Tibial nerve (tissue), 4 donors: Measurements from ENCODE around the gene FPGS. TPM values are rescaled to one million over a fixed set of nuclear protein-coding genes. Genes with fewer than 3 reads are reported as not detected.
"Not testable (repeated sequence)": the region's sequence is repeated elsewhere in the genome, so short reads cannot be mapped to it uniquely, and the experiment has no call there.

ENCODE experiments used
- DNase-seq, 2 donors: peaks; one replicate each; pipeline ENCODE4 v3.0.0-alpha.2; 2019; ENCODE audit warnings: low spot score in 2 of 2
- H3K27ac ChIP-seq, 4 donors: fragments of 200-600 bp; sonication (generic) in 3 of 4; one replicate each; pipeline ENCODE4 v1.5.1; 2017 to 2019; ENCODE audit warnings: mild to moderate bottlenecking in 1 of 4
- H3K27me3 ChIP-seq, 2 donors: fragments of 200-600 bp; sonication (generic) in 1 of 2; one replicate each; pipeline versions ENCODE4 v1.5.1 to v1.6.0; 2017 to 2019
- H3K36me3 ChIP-seq, 3 donors: fragments of 200-600 bp; sonication (generic); one replicate each; pipeline ENCODE4 v1.5.1; 2018 to 2019
- H3K4me1 ChIP-seq, 4 donors: fragments of 200-600 bp; sonication (generic) in 3 of 4; one replicate each; pipeline ENCODE4 v1.5.1; 2017 to 2019
- H3K4me3 ChIP-seq, 4 donors: fragments of 200-600 bp; sonication (generic) in 3 of 4; one replicate each; pipeline ENCODE4 v1.5.1; 2017 to 2019; ENCODE audit warnings: mild to moderate bottlenecking in 1 of 4, moderate library complexity in 1 of 4
- H3K9me3 ChIP-seq, 4 donors: fragments of 200-600 bp; sonication (generic) in 3 of 4; one replicate each; pipeline ENCODE4 v1.5.1; 2017 to 2019
- CTCF ChIP-seq, 5 experiments: fragments of 200-600 bp in 3 of 5; fragments of 450-650 bp in 2 of 5; sonication (generic) in 3 of 5; IDR thresholded peaks; one replicate each; pipeline ENCODE4 v1.5.1; 2016 to 2019; ENCODE audit warnings: antibody characterized with exemption in 5 of 5, mild to moderate bottlenecking in 3 of 5, moderate library complexity in 2 of 5
- EP300 ChIP-seq, 2 donors: sonication (generic); formaldehyde crosslinking; IDR thresholded peaks; one replicate each; pipeline ENCODE4 v1.6.1; 2017; ENCODE audit warnings: antibody characterized with exemption in 2 of 2, mild to moderate bottlenecking in 1 of 2
- POLR2A ChIP-seq, 2 donors: fragments of 450-650 bp; IDR thresholded peaks; one replicate each; pipeline ENCODE4 v1.6.1; 2017; ENCODE audit warnings: antibody characterized with exemption in 2 of 2, mild to moderate bottlenecking in 2 of 2, moderate library complexity in 2 of 2
- WGBS, 2 donors: methylation state at CpG; one replicate each; pipeline ENCODE4 v1.1.5; 2018; 5-methylcytosine and 5-hydroxymethylcytosine counted together
- total RNA-seq, 4 donors: library from RNA; depleted of rRNA; stranded (reverse); fragments of >200 nt; gene quantifications; one replicate each; pipeline ENCODE4 v1.1.0, GENCODE V29; 2016

The FPGS gene
- total RNA-seq, 4 donors from 2014 or later, result 136 to 309 (median 143) TPM

GRCh38 chr9:127755061-127756060 lies 47.3 kb upstream of the FPGS start:
- Histone ChIP-seq H3K27ac (no peak overlapping the region), H3K4me3 (no peak overlapping the region), H3K9me3 (no peaks in the 10 kb centered on the region), H3K4me1 (peaks cover 0 to 17% (median 0%) of the 10 kb centered on the region in 4 donors), H3K27me3 (peaks cover 0 to 45% of the 10 kb centered on the region in 2 donors), H3K36me3 (peaks cover 0 to 7% (median 0%) of the 10 kb centered on the region in 3 donors)
- WGBS, 2 donors, result 43 to 68% methylated on average over 23 to 25 of the region's 61 CpGs
- no peak for TF ChIP-seq CTCF (IDR thresholded peaks at IDR 0.05)
- TF ChIP-seq EP300 (IDR thresholded peaks at IDR 0.05), result no peak
- TF ChIP-seq POLR2A (IDR thresholded peaks at IDR 0.05), result no peak
- no peak for DNase-seq

- Histone ChIP-seq H3K9me3 (no peaks in the 10 kb centered on the region), H3K27ac (no peak overlapping the region), H3K4me1 (peaks cover 0 to 19% (median 0%) of the 10 kb centered on the region in 4 donors), H3K4me3 (no peak overlapping the region), H3K27me3 (peaks cover 0 to 48% of the 10 kb centered on the region in 2 donors), H3K36me3 (peaks cover 0 to under 1% (median 0%) of the 10 kb centered on the region in 3 donors)
- 85 to 88% methylated on average over 3 of the region's 3 CpGs for WGBS, 2 donors
- TF ChIP-seq POLR2A (IDR thresholded peaks at IDR 0.05), result no peak
- no peak for TF ChIP-seq EP300 (IDR thresholded peaks at IDR 0.05)
- no peak for TF ChIP-seq CTCF (IDR thresholded peaks at IDR 0.05)
- no peak for DNase-seq
Observed at GRCh38 chr9:127756233-127756632, 46.4 kb upstream of the FPGS start.

- H3K27ac ChIP-seq, H3K36me3 ChIP-seq, H3K4me3 ChIP-seq, H3K9me3 ChIP-seq, DNase-seq: not testable (repeated sequence)
- Histone ChIP-seq H3K4me1 (peaks cover 0 to 25% (median 0%) of the 10 kb centered on the region in 4 donors), H3K27me3 (peaks cover 0 to 51% of the 10 kb centered on the region in 2 donors)
- 77 to 79% methylated on average over 11 of the region's 11 CpGs for WGBS, 2 donors
Observed at GRCh38 chr9:127756776-127757175, 45.9 kb upstream of the FPGS start.

- TF ChIP-seq CTCF (IDR thresholded peaks at IDR 0.05) (no peak), EP300 (IDR thresholded peaks at IDR 0.05) (no peak), POLR2A (IDR thresholded peaks at IDR 0.05) (no peak)
- no peak overlapping the region for H3K4me3 ChIP-seq
- no peak for DNase-seq
- WGBS, 2 donors, result 90 to 91% methylated on average over 5 of the region's 5 CpGs
- no peaks in the 10 kb centered on the region for H3K36me3 ChIP-seq
- peaks cover 0 to 47% of the 10 kb centered on the region in 2 donors for H3K27me3 ChIP-seq
- H3K9me3 ChIP-seq, result no peaks in the 10 kb centered on the region
- no peak overlapping the region for H3K27ac ChIP-seq
- peaks cover 0 to 34% (median 0%) of the 10 kb centered on the region in 4 donors for H3K4me1 ChIP-seq
Observed at GRCh38 chr9:127758843-127759242, 43.8 kb upstream of the FPGS start.

- Histone ChIP-seq H3K4me3 (no peak overlapping the region), H3K36me3 (no peaks in the 10 kb centered on the region), H3K27ac (no peak overlapping the region), H3K27me3 (peaks cover 0 to 27% of the 10 kb centered on the region in 2 donors), H3K4me1 (peaks cover 0 to 23% (median 0%) of the 10 kb centered on the region in 4 donors), H3K9me3 (no peaks in the 10 kb centered on the region)
- 78 to 82% methylated on average over 5 of the region's 5 CpGs for WGBS, 2 donors
- DNase-seq, result no peak
- no peak for TF ChIP-seq POLR2A (IDR thresholded peaks at IDR 0.05)
- no peak for TF ChIP-seq CTCF (IDR thresholded peaks at IDR 0.05)
- TF ChIP-seq EP300 (IDR thresholded peaks at IDR 0.05), result no peak
Observed at GRCh38 chr9:127761061-127761460, 41.6 kb upstream of the FPGS start.
